ENCODE results near the gene CIDEB. TPM values are rescaled to one million over a fixed set of nuclear protein-coding genes. Genes with fewer than 3 reads are reported as not detected.

Gene CIDEB
- total RNA-seq, 1 experiment from 2014 or later: 0.22 TPM

GRCh38 chr14:24334431-24335291 is 26.9 kb upstream of the CIDEB start, which contains the start of gene ADCY4:
Gene ADCY4, minus strand, starts transcription at chr14:24335071. Its CDS starts 419 bp downstream, at chr14:24334652.
- ChIA-PET RAD21 (ENCODE audit: low non-redundant PET in 1 of 2, low total read pairs in 2 of 2, uncharacterized antibody in 2 of 2, unreplicated experiment in 2 of 2) (interaction anchor here in 1 of 2 experiments (1.1 kb wide), 1 partner anchor 32 kb away, joined by 3 read pairs; no protein-coding TSS in a partner anchor), CTCF (interaction anchor here (1.4 to 6.3 kb wide), 5 partner anchors 11 to 96 kb away, joined by 4 to 162 read pairs (median 17); partner anchors contain the start of genes CBLN3, DHRS1, KHNYN and NOP9), POLR2A (interaction anchor here (4.2 kb wide), 1 partner anchor 96 kb away, joined by 38 read pairs; the partner anchor contains the start of genes CBLN3 and KHNYN)
- ATAC-seq: no peak
- intact Hi-C loops (cut with micrococcal nuclease): no loop called here
- H3K27me3 ChIP-seq (ENCODE audit: insufficient read depth, low read length): no peaks in the 10 kb centered on the region
- peak within 1 kb of the TSS; percentile 84 for H3K4me2 ChIP-seq (ENCODE audit: low read length)
- no peaks in the 10 kb centered on the region for H3K79me2 ChIP-seq (ENCODE audit: insufficient read depth, low read length)
- no peak for TF ChIP-seq SP1 (IDR thresholded peaks at IDR 0.05; ENCODE audit: low read depth)
- no peak for TF ChIP-seq ZNF274 (IDR thresholded peaks at IDR 0.05; ENCODE audit: low read depth, low read length)
- peak within 1 kb of the TSS; percentile 96 for H2AFZ ChIP-seq (ENCODE audit: low read depth, low read length, poor library complexity, severe bottlenecking)
- H3K9me3 ChIP-seq (ENCODE audit: control insufficient read depth in 1 of 2, insufficient read depth in 1 of 2, low read depth in 1 of 2, low read length in 2 of 2): no peaks in the 10 kb centered on the region
- BruUV-seq (replicated peaks): no TSS peak
- H3K36me3 ChIP-seq (ENCODE audit: control insufficient read depth in 1 of 2, insufficient read depth in 2 of 2, low read length in 2 of 2): no peaks in the 10 kb centered on the region
- peak within 1 kb of the TSS; percentile 39; the same call in 1 of the 2 replicates for H3K9ac ChIP-seq (ENCODE audit: low read length)
- H3K4me3 ChIP-seq (replicated peaks in 1 of 2; ENCODE audit: low read depth in 1 of 2, low read length in 2 of 2): peak within 1 kb of the TSS; percentile 28 to 49
- peak within 1 kb of the TSS; percentile 26; the same call in 1 of the 2 replicates for H3K27ac ChIP-seq (ENCODE audit: low read depth, low read length)
- no peaks in the 10 kb centered on the region for H4K20me1 ChIP-seq (ENCODE audit: insufficient read depth)
- no peak for DNase-seq (ENCODE audit: low read depth, low spot score)
- no peaks in the 10 kb centered on the region for H3K9me2 ChIP-seq (ENCODE audit: insufficient read depth)
- peaks cover 4 to 12% of the 10 kb centered on the region in 2 experiments for H3K4me1 ChIP-seq (ENCODE audit: control insufficient read depth in 1 of 2, insufficient read depth in 2 of 2, low read length in 2 of 2)

- no peak overlapping the region for H3K4me3 ChIP-seq (replicated peaks in 1 of 2; ENCODE audit: low read depth in 1 of 2, low read length in 2 of 2)
- TF ChIP-seq ZNF274 (IDR thresholded peaks at IDR 0.05; ENCODE audit: low read depth, low read length) (no peak), RAD21 (IDR thresholded peaks at IDR 0.05; ENCODE audit: low read depth) (peak; percentile 46; the same call in 1 of the 2 replicates), CTCF (IDR thresholded peaks at IDR 0.05 in 2 of 3, conservative IDR thresholded peaks at IDR 0.05 in 1 of 3; ENCODE audit: borderline replicate concordance in 1 of 3, insufficient read depth in 1 of 3, low read depth in 2 of 3, low read length in 2 of 3) (peak; percentile 23 to 67 (median 61); a peak in 4 of 6 replicates)
- ChIA-PET CTCF (interaction anchor here (1.2 to 6.3 kb wide), 9 partner anchors 12 to 104 kb away, joined by 3 to 162 read pairs (median 11); partner anchors contain the start of genes CBLN3, CIDEB and KHNYN), RAD21 (ENCODE audit: low non-redundant PET in 1 of 2, low total read pairs in 2 of 2, uncharacterized antibody in 2 of 2, unreplicated experiment in 2 of 2) (interaction anchor here (1.4 to 2.5 kb wide), 4 partner anchors 34 to 104 kb away, joined by 4 to 25 read pairs (median 12); no protein-coding TSS in a partner anchor), POLR2A (interaction anchor here (1.3 to 4.2 kb wide), 3 partner anchors 90 to 105 kb away, joined by 3 to 38 read pairs (median 5); partner anchors contain the start of genes CBLN3, KHNYN and TINF2)
- H3K27ac ChIP-seq (ENCODE audit: low read depth, low read length): no peak overlapping the region
- H3K9ac ChIP-seq (ENCODE audit: low read length): no peak overlapping the region
- no peak overlapping the region for H2AFZ ChIP-seq (ENCODE audit: low read depth, low read length, poor library complexity, severe bottlenecking)
- no peaks in the 10 kb centered on the region for H4K20me1 ChIP-seq (ENCODE audit: insufficient read depth)
- ATAC-seq (peak; percentile 58), DNase-seq (ENCODE audit: low read depth, low spot score) (no peak)
- H3K9me2 ChIP-seq (ENCODE audit: insufficient read depth): no peaks in the 10 kb centered on the region
- H3K27me3 ChIP-seq (ENCODE audit: insufficient read depth, low read length): no peaks in the 10 kb centered on the region
- intact Hi-C loops (cut with micrococcal nuclease): no loop called here
- no peaks in the 10 kb centered on the region for H3K36me3 ChIP-seq (ENCODE audit: control insufficient read depth in 1 of 2, insufficient read depth in 2 of 2, low read length in 2 of 2)
- H3K79me2 ChIP-seq (ENCODE audit: insufficient read depth, low read length): no peaks in the 10 kb centered on the region
- BruUV-seq (replicated peaks): no TSS peak
- H3K4me2 ChIP-seq (ENCODE audit: low read length): no peak overlapping the region
- no peaks in the 10 kb centered on the region for H3K9me3 ChIP-seq (ENCODE audit: control insufficient read depth in 1 of 2, insufficient read depth in 1 of 2, low read depth in 1 of 2, low read length in 2 of 2)
- peaks cover 4 to 12% of the 10 kb centered on the region in 2 experiments for H3K4me1 ChIP-seq (ENCODE audit: control insufficient read depth in 1 of 2, insufficient read depth in 2 of 2, low read length in 2 of 2)
These were observed 24.7 kb upstream of the CIDEB start for GRCh38 chr14:24332268-24332993.

All from HCT116 (cell line).